NCI-H345 treated with DMSO at 0.1 percent for 48 hours (cell line): Measurements from ENCODE around the gene ZNHIT3.

Experiments
- DNase-seq: peaks from one replicate; lab custom pipeline; 2025; ENCODE audit not compliant: unreplicated experiment; lab: John Stamatoyannopoulos, UW

ZNHIT3 gene

DNA sequence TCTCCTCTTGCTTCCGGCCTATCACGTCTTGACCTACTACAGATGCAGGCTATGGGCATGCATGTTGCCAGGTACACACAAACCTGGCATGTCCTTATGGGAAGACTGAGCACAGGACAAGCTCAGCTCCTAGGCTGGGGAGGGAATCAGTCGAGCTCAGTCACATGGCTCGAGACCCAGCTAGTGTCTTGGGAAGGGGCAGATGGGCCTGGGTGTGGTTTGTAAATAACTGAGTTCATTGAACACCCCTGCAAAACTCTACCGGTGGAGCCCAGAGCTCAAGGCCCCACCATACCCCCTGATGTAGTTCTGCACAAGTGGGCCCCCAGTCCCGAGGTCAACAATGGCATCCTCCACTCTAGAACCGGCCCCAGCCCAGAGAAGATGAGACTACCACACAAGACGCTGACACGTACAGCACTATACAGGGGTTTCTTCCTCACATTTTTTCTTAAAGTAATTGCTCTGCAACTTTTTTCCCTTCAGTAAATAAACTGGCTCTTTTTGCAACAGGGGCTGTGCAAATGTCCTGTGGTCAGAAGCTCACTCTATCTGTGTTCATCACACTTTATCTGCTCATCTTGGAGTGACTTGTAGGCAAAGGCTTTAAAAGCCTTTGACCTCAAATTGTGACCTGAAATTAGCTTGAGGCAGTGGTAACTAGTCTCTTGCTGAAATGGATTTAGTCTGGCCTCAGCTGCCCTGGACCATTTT lies 22.9 kb downstream of the ZNHIT3 start:
- no peak for DNase-seq

DNA sequence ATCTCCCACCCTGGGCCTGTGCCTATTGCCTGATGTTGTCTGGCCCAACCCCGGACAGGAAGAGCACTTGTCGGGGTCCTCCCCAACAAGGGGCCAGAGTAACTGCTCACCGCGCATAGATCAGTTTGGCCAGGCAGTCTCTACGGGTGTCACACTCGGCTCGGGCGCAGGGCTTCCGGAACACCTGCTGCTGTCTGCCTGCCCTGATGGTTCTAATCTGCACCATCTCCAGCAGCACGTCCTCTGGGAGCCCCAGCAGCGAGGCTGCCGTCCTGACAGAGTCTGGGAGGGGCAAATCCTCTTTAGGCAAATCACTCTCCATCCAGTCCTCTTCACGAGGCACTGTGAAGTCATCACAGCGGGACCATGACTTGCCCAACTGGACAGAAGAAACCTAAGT lies 24.2 kb downstream of the ZNHIT3 start:
- DNase-seq, result no peak

DNA sequence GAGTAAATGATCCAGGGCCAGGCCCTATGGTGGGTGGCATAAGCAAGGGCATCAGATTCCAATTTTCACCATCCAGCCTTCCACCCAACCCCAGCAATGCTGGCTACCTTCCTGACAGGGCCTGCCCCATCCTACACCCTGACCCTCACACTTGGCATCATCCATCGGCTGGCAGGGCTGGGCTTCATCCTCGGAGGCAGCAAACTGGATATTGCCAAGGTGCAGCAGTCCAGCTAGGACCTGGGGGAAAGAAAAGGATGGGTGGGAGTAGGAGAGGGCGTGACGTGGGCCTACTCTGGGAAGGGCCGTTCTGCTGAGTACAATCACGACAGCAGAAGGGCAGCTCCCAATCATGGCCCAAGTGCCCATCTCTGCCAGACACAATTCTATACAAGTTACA lies 24.7 kb downstream of the ZNHIT3 start:
- DNase-seq, result no peak

DNA sequence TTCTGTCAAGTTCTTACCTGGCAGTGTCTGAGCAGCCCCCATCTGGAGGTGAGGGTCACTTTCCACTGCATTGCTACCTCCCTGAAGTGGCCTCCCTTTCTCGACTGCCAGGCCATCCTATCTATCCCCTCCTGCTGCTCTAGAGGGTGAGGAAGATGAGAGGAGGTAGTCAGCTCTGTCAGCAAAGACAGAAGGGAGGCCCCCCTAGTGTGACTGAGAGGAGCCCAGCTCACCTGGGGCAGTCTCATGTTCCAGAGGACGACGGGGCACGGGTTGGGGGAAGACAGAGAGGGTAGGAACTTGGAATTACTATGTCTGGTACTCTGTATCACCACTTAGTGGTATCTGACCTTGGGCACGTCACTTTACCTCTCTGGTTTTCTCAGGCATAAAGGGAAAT lies 26.2 kb downstream of the ZNHIT3 start:
- no peak for DNase-seq

DNA sequence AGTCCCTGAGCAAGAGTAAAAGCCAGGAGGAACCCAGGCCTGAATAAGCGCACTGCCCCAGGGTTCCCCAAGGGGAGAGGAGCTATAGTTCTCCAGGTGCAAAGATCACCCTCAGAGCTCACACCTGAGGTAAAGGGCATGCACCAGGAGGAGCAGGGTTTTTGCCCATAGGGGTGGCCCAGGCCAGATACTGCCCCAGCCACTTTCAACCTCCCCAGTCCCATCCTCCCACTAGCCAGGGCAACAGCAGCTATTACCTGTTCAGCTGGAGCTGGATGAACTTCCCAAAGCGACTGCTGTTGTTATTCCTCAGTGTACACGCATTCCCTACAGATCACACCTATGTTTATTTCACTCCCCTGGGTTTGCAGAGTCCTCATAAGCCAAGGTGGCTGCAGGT lies 28.4 kb downstream of the ZNHIT3 start:
- no peak for DNase-seq

DNA sequence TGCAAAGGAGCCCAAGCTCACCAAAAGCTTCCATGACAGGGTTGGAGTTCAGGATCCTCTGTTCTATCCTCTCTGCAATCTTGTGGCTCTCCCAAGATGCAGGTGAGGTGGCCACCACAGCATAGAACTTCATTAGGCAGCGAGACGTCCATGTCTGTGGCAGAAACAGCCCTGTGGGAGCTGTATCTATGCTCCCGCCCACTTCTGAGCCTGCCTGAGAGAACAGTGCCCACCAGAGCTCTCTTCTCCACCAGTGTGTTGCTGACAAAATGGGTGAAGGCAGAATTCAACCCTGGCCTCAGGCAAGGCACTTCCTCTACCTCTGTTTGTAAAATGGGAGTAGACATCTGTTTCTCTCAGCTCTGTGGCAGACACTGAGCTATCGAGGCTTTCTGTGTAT lies 29.4 kb downstream of the ZNHIT3 start:
- DNase-seq, result no peak

DNA sequence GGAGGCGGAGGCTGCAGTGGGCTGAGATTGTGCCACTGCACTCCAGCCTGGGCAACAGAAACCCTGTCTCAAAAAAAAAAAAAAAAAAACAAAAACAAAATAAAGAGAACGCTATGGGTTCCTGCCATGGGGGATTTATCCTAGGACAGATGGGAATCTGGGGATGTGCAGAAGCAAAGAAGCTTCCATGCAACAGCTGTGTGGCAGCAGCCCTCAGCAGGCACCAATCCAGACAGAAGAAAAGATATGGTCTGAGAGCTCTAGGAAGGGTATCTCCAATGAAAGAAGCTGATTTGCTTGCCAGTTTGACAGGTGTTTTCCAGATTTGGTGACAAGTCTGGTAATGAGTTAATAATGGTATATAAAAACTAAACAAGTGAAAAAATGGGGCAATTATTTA lies 36.6 kb downstream of the ZNHIT3 start:
- DNase-seq, result no peak

DNA sequence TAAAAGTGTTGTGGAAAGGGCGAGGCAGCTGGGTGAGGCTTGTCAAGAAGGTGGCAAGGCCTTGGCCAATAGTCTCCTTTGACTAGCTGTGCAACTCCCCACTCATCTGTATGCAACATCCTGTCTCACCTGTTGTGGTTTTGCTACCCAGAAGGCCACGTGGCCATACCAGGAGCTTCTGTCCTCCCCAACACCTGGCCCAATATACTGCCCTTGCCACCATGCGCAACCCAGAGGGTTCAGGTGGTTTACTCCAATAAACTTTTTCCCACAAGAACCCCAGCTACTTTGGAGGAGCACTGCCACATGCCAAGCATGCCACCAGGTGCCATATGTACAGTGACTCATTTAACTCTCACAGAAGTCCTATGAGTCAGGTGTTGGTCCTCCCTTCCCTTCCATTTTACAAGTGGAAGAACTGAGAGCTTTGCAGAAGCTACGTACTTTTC lies 38.0 kb downstream of the ZNHIT3 start:
- no peak for DNase-seq

DNA sequence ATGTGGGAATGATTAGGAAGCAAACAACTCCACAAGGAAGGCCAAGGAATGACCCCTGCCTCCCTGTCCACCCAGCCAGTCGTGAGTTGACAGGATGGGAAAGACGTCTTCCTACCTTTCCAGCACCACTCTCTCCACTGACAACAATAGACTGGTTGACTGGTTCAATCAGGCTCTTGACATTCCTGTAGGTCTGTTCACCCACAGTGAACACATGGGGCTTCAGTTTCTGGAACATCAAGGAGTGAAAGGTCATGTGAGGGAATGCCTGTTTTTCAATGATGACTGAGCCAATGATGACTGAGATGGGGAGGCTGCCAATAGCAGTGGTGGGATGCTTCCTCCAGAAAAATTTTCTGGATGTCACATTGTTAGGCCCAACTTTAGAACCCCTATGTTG lies 38.6 kb downstream of the ZNHIT3 start:
- no peak for DNase-seq

DNA sequence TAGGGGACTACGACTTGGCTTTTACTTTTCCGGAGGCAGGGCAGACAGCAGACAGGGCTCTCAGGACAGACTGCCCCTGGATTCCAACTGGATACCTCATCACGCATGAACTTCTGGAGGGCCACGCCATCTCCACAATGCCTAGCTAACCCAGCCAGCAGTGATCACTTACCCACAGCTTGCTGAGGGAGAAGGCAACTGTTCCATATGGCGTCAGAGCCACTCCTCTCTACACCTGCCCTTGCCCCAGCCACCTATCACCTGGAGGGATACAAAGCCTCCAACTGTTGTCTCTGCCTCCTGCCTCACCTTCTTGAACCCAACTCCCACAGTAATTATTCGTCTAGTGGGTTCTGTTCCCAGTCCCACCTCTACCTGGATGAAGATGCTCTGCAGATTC lies 39.4 kb downstream of the ZNHIT3 start:
- no peak for DNase-seq

DNA sequence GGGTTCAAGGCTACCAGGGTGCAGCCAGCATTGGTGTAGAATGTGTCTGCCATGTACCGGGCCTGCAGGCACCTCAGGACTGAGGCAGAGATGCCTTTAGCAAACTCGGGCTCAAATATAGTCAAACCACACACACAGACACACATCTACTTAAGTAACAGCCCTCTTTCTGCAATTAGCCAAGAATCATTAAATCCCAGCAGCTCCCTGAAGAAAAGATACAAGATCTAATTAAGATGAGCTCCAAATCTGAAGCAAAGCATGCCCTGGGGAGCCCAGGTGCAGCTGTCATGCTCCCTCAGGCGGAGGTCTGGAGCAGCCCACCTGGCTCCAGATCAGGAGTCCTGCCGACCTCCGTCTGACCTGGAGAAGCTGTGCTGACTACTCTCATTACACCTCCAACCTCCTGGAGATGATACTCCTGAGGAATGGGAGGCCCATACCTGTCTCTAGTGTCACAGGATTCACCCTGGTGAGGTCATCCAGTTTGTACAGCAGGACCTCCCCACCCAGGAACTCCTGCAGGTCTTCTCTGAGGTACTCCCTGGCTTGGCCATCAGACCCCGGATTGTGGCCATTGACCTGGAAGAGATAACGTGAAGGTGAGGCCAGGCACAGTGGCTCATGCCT lies 41.3 kb downstream of the ZNHIT3 start:
- DNase-seq, result no peak

DNA sequence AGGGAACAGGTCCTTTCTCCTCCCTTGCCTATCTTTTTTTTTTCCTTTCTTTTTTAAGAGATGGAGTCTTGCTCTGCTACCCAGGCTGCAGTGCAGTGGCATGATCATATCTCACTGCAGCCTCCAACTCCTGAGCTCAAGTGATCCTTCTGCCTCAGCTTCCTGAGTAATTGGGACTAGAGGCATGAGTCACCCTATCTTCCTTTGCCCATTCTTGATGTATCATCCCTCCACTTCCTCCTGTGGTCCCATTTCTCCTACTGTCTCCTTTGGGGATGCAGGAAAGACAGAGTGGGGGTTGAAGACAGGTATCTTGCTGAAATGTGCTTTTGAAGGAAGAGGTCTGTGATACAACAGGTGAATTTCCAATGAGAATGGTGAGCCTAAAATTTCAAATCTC lies 42.6 kb downstream of the ZNHIT3 start:
- no peak for DNase-seq

DNA sequence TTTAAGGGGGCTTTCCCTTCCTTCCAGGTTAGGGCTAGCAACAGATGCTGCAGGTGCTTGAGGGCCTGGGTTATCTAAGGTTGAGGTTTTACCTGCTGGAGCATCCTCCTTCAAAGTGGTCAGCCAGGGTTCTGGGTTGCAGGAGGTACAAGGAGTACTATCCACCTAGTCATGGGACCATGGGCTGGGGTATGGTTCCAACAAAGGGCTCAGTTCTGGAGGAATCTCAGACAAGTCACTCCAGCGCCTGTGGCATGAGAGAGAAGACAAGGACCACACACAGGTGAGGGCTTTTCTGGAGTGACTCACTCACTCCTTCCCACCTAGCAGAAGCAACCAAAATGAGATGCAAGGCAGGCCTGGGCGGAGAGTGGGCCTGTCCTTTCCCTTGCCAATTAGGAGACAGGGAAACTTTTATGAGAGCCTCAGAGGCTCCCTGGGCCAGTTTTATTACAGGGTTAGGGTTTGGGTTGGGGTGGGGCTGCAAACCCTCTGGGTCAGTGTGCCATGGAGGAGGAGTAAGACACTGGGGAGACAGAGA lies 46.0 kb downstream of the ZNHIT3 start:
- DNase-seq, result no peak

DNA sequence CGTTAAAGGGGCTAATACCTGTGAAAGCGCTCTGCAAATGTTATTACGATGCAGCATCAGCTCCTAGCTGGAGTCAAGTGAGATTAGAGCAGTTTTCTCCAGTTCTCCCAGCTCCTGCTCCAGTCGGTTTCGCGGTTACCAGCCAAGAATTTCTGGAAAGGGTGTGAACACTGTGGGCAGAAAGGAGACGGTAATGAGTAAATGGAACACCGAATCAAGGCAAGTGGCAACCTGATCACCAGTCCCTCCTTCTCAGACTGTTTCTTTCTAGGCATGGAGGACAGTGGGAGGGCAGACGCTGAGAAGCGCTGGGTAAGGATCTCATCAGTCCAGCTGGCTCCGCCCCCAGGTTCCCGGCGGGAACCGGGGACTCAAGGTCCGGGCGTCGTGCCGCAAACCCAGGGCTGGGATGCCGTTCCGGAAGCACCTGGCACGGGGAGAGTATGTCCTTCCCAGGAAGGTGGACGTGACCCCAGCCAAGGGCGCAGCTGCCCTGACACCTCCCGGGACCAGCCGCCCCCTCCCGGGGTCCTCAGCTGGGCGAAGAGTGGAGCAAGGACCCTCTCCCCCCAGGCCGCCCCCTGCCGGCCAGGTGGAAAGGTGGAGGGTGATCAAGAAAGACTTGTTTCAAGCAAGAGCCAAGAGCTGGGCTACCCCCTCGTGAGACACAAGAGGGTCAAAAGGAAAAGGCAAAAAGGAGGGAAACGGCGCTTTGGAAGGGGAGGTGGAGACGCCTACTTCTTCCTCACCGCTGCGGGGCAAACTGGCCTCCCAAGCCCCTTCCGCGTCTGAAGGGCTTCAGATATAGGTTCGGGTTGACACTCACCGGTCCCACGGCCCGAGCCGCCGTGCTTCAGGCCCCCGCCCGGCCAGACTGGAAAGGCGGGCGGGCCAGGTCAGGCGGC lies 47.7 kb downstream of the ZNHIT3 start:
- peak; percentile 60 for DNase-seq

DNA sequence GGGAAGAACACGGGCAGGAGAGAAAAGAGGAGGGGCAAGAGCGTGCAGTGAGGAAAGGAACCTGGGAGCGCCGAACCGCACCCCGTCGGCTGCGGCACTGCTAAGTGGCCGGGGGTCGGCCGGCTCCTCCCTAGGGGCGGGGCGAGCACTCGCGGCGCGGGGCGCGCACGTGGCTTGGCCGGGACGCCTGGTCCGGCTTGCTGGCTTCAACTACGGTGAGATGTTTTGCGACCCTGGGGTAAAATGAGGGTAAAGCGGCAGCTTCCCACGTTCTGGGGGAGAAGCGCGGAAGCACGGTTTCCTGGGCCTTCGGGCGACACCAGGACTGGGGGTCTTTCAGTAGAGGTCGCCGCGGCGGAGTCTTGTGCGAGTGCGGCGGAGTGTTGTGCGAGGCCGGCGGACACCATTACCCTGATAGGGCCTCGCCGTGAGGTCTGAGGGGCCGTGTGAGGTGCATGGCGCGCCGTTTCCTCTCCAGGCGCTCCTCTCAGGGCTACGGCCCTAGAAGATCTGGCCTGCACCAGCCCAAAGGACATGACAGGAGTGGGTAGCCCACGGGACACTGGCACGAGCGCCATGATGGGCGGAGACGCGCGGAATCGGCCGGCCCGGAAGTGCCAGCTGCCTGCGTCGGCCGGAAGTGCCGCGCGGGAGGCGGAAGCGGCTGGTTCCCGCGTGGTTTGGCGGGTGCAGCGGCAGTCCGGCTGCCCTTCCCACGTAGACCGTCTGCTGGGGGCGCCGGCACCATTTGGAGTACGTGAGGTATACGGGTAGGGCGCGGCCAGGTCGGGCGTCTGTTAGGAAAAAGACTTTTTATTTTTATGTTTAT lies 48.6 kb downstream of the ZNHIT3 start, which contains the start of the genes MYO19 and PIGW:
Gene MYO19 (minus strand): TSS at position 29 of the 829 bp plus-strand sequence. CDS start 2,330 bp downstream, outside the sequence.
Gene PIGW (plus strand): TSS at position 148 of the 829 bp plus-strand sequence. CDS start 2,115 bp downstream, outside the sequence.
- peak; percentile 80 for DNase-seq

DNA sequence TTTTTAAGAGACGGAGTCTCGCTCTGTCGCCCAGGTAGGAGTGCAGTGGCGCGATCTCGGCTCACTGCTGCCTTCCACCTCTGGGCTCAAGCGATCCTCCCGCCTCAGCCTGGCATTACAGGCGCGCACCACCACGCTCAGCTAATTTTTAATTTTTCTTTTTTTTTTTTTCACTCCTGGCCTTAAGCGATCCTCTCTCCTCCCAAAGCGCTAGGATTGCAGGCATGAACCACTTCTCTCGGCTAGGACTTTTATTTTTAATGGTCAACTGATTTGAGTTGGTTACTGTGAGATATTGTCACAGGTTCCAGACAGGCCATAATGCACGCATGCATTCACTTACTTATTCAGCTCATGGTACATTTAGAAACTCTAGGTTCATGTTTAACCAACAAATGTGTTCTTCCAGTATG lies 49.2 kb downstream of the ZNHIT3 start:
- DNase-seq, result no peak

DNA sequence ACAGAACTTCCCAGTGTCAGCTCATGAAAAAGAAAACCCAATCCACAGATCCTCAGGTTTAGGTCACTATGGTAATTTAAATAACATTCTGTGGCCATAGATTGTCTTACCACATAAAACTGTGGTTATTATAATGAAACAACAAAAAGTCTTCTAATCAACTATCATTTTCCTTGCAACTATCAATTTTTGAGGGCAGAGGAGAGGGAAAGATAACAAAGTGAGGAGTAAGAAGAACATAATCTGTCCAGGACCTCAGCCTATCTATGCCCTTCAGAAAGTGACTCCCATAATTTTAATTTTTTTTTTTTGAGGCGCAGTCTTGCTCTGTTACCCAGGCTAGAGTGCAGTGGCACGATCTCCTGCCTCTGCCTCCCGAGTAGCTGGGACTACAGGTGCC lies 54.2 kb downstream of the ZNHIT3 start:
- DNase-seq, result no peak

DNA sequence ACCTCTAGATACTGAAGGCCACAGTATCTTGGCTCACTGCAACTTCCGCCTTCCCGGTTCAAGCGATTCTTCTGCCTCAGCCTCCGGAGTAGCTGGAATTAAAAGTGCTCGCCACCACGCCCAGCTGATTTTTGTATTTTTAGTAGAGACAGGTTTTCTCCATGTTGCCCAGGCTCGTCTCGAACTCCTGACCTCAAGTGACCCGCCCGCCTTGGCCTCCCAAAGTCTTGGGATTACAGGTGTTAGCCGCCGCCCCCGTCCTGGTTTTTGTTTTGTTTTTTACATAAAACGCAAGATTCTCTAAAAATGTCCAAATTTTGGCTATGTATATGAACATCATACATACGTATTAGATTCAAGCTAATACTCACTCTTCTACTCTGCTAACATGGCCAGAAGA lies 56.3 kb downstream of the ZNHIT3 start:
- no peak for DNase-seq

DNA sequence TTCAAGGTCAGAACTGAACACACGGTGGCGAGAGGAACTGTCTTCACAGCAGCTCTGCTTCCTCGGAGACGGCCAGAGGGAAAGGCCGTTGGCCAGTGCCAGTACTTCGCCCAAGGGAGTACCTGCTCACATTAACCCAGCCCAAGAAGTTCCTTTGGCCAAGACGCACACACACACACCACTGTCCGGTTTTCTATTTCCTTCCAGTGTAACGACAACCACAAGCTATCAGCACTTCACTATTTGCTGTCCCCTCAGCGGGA lies 57.5 kb downstream of the ZNHIT3 start:
- DNase-seq, result no peak

DNA sequence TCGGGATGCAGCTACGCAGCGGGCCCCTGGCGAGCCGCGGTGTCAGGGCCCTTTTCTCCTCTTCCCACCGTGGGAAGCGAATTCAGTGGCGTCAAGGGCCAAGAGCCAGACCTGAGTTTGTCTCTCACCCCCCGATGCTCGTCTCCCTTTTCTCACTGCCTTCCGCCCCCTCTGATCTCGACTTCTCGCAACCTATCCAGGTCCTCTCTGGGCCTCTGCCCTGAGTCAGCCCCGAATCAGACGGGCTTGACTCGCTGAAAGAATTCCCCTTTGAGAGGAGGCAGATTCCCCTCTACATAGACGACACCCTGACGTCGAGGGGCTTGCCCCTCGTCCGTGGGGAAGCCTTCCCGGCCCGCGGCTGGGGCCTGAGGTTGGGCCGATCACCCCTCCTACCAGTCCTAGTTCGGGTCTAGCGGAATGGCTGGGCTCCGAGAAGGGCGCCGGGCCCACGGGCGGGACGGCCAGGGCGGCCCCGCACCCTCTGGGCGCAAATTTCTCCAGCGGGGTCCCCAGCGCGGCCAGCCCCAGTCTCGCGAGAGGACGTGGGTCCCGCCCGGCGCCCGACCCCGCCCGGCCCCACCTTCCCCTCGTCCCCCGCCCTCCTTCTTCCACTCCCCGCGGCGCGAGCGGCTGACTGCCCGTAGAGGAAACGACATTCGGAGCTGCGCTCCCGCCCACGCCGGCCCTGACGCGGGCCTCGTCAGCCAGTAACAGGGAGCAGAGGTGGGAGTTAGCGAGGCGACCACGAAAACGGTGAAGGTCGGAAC lies 58.0 kb downstream of the ZNHIT3 start, which contains the start of gene GGNBP2:
Gene GGNBP2 (plus strand): TSS at position 613 of the 770 bp plus-strand sequence. CDS start 806 bp downstream, outside the sequence.
- peak; percentile 82 for DNase-seq
